ENCODE data around the gene DPYSL4.
A peak's percentile ranks its signal among the peaks of the same experiment; 100 is the strongest.

DPYSL4 gene

DNA sequence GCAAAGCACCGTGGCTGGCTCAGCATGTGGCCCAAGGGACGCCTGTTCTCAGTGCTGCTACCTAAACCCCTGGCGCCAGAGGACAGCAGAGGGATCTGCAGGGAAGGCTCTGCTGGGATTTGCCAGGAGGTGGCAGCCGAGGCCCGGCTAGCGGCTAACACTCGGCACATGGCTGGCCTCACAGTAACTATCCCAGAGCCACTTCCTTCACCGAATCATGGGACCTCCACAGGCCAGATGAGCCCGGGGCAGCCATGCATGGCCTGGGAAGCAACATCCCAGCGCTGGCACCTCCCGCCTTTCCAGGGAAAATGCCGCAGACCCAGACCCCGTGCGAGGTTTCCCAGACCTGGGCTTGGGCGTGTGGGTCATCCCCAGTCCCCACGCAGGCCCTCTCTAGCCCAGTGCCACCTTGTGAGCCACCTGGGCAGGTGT is 36.4 kb downstream of the DPYSL4 start:
- Histone ChIP-seq H3K27me3 (ENCODE audit: control insufficient read depth, low read length) (no peaks in the 10 kb centered on the region), H3K9me3 (ENCODE audit: control insufficient read depth, insufficient read depth, low read length) (no peaks in the 10 kb centered on the region), H3K9me2 (replicated peaks; ENCODE audit: control insufficient read depth, low read length) (no peaks in the 10 kb centered on the region), H3K36me3 (ENCODE audit: control insufficient read depth, low read length) (no peaks in the 10 kb centered on the region), H3K79me2 (ENCODE audit: control insufficient read depth, low read length) (no peaks in the 10 kb centered on the region), H3K27ac (ENCODE audit: low read depth, low read length) (no peak overlapping the region), H4K20me1 (ENCODE audit: control insufficient read depth, insufficient read depth, low read depth, low read length) (no peaks in the 10 kb centered on the region), H3K4me1 (ENCODE audit: control insufficient read depth, low read length) (no peaks in the 10 kb centered on the region), H3K4me3 (ENCODE audit: low read length) (no peak overlapping the region), H3F3A (ENCODE audit: control insufficient read depth, insufficient read depth) (no peaks in the 10 kb centered on the region), H3K4me2 (ENCODE audit: low read length) (no peak overlapping the region)
- TF ChIP-seq EZH2phosphoT487 (IDR thresholded peaks at IDR 0.05; ENCODE audit: borderline replicate concordance, low read length): no peak
- TF ChIP-seq, protein P1, sequence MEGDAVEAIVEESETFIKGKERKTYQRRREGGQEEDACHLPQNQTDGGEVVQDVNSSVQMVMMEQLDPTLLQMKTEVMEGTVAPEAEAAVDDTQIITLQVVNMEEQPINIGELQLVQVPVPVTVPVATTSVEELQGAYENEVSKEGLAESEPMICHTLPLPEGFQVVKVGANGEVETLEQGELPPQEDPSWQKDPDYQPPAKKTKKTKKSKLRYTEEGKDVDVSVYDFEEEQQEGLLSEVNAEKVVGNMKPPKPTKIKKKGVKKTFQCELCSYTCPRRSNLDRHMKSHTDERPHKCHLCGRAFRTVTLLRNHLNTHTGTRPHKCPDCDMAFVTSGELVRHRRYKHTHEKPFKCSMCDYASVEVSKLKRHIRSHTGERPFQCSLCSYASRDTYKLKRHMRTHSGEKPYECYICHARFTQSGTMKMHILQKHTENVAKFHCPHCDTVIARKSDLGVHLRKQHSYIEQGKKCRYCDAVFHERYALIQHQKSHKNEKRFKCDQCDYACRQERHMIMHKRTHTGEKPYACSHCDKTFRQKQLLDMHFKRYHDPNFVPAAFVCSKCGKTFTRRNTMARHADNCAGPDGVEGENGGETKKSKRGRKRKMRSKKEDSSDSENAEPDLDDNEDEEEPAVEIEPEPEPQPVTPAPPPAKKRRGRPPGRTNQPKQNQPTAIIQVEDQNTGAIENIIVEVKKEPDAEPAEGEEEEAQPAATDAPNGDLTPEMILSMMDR (IDR thresholded peaks at IDR 0.05; ENCODE audit: low read depth, low read length, poor library complexity, severe bottlenecking): peak; percentile 66

DNA sequence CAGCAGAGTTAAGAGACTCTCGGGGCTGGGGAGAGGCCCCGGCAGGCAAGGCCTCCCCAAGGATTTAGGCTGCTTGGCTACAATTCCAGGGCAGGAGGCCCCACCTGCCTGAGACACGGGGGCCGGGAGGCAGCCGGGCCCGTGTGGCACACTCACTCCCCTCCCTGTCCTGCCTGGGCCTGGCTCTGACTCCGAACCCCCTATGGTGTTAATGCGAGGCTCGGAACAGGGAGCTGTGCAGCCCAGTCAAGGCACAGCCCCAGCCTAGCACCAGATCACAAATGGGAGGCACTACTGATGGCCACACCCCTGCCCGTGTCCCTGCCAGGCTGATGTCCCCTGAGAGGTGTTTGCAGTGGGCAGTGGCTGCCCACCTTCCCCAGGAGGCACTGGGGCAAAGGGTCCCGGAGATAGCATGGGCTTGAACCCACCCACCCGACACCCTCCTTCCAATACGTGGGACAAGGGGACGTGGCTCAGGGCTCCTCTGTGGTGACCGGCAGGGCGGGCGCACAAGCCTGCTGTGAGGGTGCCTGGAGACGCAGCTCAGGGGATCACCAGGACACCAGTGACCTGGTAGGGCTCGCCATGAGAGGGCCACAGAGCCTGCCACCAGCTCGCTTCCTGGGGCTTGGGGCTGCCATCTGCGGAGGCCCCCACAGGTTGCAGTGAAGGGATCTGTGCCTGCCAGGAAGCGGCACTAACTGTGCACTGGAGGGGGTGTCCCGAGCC is 37.0 kb downstream of the DPYSL4 start:
- Histone ChIP-seq H3F3A (ENCODE audit: control insufficient read depth, insufficient read depth) (no peaks in the 10 kb centered on the region), H3K4me1 (ENCODE audit: control insufficient read depth, low read length) (no peaks in the 10 kb centered on the region), H3K9me2 (replicated peaks; ENCODE audit: control insufficient read depth, low read length) (no peaks in the 10 kb centered on the region), H3K79me2 (ENCODE audit: control insufficient read depth, low read length) (no peaks in the 10 kb centered on the region), H4K20me1 (ENCODE audit: control insufficient read depth, insufficient read depth, low read depth, low read length) (no peaks in the 10 kb centered on the region), H3K9me3 (ENCODE audit: control insufficient read depth, insufficient read depth, low read length) (no peaks in the 10 kb centered on the region), H3K4me3 (ENCODE audit: low read length) (no peak overlapping the region), H3K36me3 (ENCODE audit: control insufficient read depth, low read length) (no peaks in the 10 kb centered on the region), H3K27me3 (ENCODE audit: control insufficient read depth, low read length) (no peaks in the 10 kb centered on the region), H3K27ac (ENCODE audit: low read depth, low read length) (no peak overlapping the region), H3K4me2 (ENCODE audit: low read length) (no peak overlapping the region)
- no peak for TF ChIP-seq EZH2phosphoT487 (IDR thresholded peaks at IDR 0.05; ENCODE audit: borderline replicate concordance, low read length)
- TF ChIP-seq, protein P1 (IDR thresholded peaks at IDR 0.05; ENCODE audit: low read depth, low read length, poor library complexity, severe bottlenecking): no peak

DNA sequence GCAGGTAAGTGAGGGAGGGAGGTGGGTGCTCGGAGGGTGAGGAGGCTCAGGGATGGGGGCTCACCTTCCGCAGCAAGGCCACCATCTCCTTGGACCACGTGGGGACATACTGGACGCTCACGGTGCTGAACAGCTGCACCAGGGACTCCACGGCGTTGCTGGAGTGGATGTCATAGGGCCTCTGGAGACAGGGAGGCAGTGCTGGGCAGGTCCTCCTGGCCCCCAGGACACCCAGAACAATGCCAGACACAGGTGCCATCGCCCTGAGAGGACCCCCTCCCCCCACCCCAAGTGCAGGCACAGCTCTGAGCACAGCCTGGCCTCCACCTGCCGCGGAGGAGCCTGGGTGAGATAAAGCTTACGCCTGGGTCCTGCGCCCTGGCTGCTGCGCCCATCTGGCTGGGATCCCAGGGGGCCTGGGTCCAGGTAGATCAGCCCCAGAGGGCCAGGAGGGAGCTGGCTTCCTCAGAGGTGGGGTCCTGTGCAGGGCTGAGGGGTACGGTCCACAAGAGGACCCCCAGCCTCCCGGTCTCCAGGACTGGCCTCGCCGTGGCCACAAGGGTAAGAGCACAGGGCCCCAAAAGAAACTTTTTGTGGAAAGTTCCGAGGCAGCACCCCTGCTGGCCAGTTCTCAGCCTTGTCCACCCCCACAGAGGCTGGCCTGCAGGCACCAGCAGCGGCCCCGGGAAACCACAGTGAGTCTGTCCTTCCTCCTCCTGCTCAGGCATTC is 37.8 kb downstream of the DPYSL4 start:
- H3K27me3 ChIP-seq (ENCODE audit: control insufficient read depth, low read length): no peaks in the 10 kb centered on the region
- no peak overlapping the region for H3K4me3 ChIP-seq (ENCODE audit: low read length)
- no peak overlapping the region for H3K4me2 ChIP-seq (ENCODE audit: low read length)
- peaks cover 3% of the 10 kb centered on the region for H3K4me1 ChIP-seq (ENCODE audit: control insufficient read depth, low read length)
- H3K9me3 ChIP-seq (ENCODE audit: control insufficient read depth, insufficient read depth, low read length): no peaks in the 10 kb centered on the region
- no peak overlapping the region for H3K27ac ChIP-seq (ENCODE audit: low read depth, low read length)
- TF ChIP-seq, protein P1 (IDR thresholded peaks at IDR 0.05; ENCODE audit: low read depth, low read length, poor library complexity, severe bottlenecking): no peak
- TF ChIP-seq EZH2phosphoT487 (IDR thresholded peaks at IDR 0.05; ENCODE audit: borderline replicate concordance, low read length): no peak
- no peaks in the 10 kb centered on the region for H3F3A ChIP-seq (ENCODE audit: control insufficient read depth, insufficient read depth)
- H3K9me2 ChIP-seq (replicated peaks; ENCODE audit: control insufficient read depth, low read length): no peaks in the 10 kb centered on the region
- no peaks in the 10 kb centered on the region for H3K36me3 ChIP-seq (ENCODE audit: control insufficient read depth, low read length)
- no peaks in the 10 kb centered on the region for H4K20me1 ChIP-seq (ENCODE audit: control insufficient read depth, insufficient read depth, low read depth, low read length)
- no peaks in the 10 kb centered on the region for H3K79me2 ChIP-seq (ENCODE audit: control insufficient read depth, low read length)
